ENCODE results near the gene AACS. TPM values are rescaled to one million over a fixed set of nuclear protein-coding genes. Genes with fewer than 3 reads are reported as not detected.
"Not testable (repeated sequence)": the region's sequence is repeated elsewhere in the genome, so short reads cannot be mapped to it uniquely, and the experiment has no call there.

AACS gene
- total RNA-seq, 2 donors from 2014 or later = 15.0 to 22.4 TPM

DNA sequence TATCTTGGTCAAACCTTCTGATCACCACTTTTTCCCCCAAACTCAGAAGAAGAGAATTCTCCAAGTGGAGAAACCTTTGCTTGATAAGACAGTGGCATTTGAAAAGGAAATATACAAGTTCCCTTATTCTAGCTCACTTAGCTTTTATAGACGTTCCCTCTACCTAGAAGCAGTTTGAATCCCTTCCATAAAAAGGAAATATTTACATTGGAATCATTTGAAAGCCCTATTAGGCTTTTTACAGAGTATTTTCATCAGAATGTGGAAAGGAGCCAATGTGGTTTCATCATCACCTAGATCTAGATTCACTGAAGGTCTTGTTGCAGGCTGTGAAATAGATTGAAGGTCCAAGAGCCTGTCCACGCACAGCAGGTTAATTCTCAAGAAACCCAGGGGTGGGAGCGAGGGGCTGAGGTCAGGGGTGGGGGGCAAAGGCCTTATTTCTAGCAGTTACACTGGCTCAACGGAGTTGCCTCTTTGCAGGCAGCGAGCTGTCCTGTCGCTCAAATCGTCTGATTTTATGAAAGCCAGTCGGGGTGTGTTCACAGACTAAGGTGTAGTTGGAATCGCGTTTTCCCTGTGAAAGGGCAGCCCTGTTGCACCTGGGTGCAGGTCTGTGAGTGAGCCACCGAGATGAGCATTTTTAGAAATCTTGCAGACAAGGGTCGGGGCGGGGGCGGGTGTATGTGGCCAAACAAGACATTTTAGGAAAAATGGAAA is 45.6 kb downstream of the AACS start:
- intact Hi-C loops (cut with DNase I) = no loop called here
- no peaks in the 10 kb centered on the region for H3K9me3 ChIP-seq
- H3K27ac ChIP-seq = no peak overlapping the region
- no peaks in the 10 kb centered on the region for H3K4me1 ChIP-seq
- H3K36me3 ChIP-seq (replicated peaks in 1 of 2; ENCODE audit: insufficient read depth in 1 of 2, low read depth in 2 of 2) = peaks cover 0 to 7% of the 10 kb centered on the region in 2 donors
- no peaks in the 10 kb centered on the region for H3K27me3 ChIP-seq
- TF ChIP-seq, protein P1, sequence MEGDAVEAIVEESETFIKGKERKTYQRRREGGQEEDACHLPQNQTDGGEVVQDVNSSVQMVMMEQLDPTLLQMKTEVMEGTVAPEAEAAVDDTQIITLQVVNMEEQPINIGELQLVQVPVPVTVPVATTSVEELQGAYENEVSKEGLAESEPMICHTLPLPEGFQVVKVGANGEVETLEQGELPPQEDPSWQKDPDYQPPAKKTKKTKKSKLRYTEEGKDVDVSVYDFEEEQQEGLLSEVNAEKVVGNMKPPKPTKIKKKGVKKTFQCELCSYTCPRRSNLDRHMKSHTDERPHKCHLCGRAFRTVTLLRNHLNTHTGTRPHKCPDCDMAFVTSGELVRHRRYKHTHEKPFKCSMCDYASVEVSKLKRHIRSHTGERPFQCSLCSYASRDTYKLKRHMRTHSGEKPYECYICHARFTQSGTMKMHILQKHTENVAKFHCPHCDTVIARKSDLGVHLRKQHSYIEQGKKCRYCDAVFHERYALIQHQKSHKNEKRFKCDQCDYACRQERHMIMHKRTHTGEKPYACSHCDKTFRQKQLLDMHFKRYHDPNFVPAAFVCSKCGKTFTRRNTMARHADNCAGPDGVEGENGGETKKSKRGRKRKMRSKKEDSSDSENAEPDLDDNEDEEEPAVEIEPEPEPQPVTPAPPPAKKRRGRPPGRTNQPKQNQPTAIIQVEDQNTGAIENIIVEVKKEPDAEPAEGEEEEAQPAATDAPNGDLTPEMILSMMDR (IDR thresholded peaks at IDR 0.05) = no peak
- TF ChIP-seq POLR2A (IDR thresholded peaks at IDR 0.05) = no peak
- no peak for DNase-seq
- H3K4me3 ChIP-seq = no peak overlapping the region
- 84 to 85% methylated on average over 14 of the region's 14 CpGs for WGBS, 2 donors
- no peak for ATAC-seq

DNA sequence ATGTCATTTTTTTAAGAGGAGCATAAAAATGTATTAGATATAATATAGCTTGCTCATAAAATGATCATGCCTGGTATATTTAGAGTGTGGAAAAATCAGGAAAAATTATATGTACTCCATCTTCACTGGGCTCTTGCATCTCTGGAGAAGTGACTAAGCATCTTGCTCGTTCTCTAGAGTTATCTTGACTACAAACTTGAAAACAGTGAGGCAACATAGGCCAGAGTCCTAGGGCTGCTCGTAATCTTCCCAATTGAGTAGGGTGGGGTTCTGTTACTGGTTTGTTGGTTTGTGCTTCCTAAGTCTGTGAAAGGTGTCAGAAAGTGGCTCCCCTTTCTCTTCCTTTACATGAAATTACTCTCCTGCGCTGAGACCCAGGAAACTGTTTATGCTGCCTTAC is 46.2 kb downstream of the AACS start:
- Histone ChIP-seq H3K9me3 (no peaks in the 10 kb centered on the region), H3K4me1 (no peaks in the 10 kb centered on the region), H3K27ac (no peak overlapping the region), H3K4me3 (no peak overlapping the region), H3K36me3 (replicated peaks in 1 of 2; ENCODE audit: insufficient read depth in 1 of 2, low read depth in 2 of 2) (peaks cover 0 to 7% of the 10 kb centered on the region in 2 donors), H3K27me3 (no peaks in the 10 kb centered on the region)
- TF ChIP-seq, protein P1 (IDR thresholded peaks at IDR 0.05) = no peak
- TF ChIP-seq POLR2A (IDR thresholded peaks at IDR 0.05) = no peak
- DNase-seq = no peak
- ATAC-seq = no peak
- WGBS, 2 donors = 93% methylated on average over 3 of the region's 3 CpGs
- intact Hi-C loops (cut with DNase I) = no loop called here

DNA sequence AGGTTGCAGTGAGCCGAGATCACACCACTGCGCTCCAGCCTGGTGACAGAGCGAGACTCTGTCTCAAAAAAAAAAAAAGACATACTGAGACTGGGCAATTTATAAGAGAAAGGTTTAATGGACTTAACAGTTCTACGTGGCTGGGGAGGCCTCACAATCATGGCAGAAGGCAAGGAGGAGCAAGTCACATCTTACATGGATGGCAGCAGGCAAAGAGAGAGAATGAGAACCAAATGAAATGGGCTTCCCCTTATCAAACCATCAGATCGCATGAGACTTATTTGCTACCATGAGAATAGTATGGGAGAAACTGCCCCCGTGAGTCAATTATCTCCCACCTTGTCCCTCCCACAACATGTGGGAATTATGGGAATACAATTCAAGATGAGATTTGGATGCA is 47.4 kb downstream of the AACS start:
- H3K36me3 ChIP-seq (replicated peaks in 1 of 2; ENCODE audit: insufficient read depth in 1 of 2, low read depth in 2 of 2); H3K27ac ChIP-seq; H3K9me3 ChIP-seq; H3K4me1 ChIP-seq; DNase-seq; ATAC-seq; H3K4me3 ChIP-seq; H3K27me3 ChIP-seq; intact Hi-C loops (cut with DNase I): not testable (repeated sequence)
- 95% methylated on average over 6 of the region's 6 CpGs for WGBS, 2 donors

DNA sequence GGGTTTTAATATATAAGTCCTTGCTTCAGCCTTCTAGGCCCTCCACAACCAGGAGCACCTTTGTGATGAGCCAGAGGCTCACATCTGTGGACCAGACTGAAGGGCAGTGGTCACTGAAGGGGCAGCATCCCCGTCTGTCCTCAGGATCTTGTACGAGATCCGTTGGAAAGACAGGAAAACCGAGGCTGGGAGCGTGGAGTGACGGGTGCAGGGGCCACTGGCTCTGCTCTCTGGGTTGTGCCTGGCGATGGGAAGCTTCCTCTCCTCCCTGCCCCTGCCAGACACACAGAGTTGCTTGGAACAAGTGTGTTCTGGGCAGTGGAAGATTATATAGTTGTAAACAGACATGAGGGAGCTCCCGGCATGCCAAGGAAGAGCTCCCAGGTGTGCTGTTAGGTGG is 48.0 kb downstream of the AACS start:
- H3K27ac ChIP-seq = no peak overlapping the region
- TF ChIP-seq, protein P1 (IDR thresholded peaks at IDR 0.05) = no peak
- no peak for TF ChIP-seq POLR2A (IDR thresholded peaks at IDR 0.05)
- whole genome bisulfite sequencing, 2 donors = 88 to 94% methylated on average over 8 of the region's 8 CpGs
- H3K9me3 ChIP-seq = no peaks in the 10 kb centered on the region
- H3K4me1 ChIP-seq = no peaks in the 10 kb centered on the region
- H3K36me3 ChIP-seq (replicated peaks in 1 of 2; ENCODE audit: insufficient read depth in 1 of 2, low read depth in 2 of 2) = peaks cover 0 to 5% of the 10 kb centered on the region in 2 donors
- H3K27me3 ChIP-seq = no peaks in the 10 kb centered on the region
- intact Hi-C loops (cut with DNase I) = no loop called here
- DNase-seq (no peak), ATAC-seq (no peak)
- no peak overlapping the region for H3K4me3 ChIP-seq

DNA sequence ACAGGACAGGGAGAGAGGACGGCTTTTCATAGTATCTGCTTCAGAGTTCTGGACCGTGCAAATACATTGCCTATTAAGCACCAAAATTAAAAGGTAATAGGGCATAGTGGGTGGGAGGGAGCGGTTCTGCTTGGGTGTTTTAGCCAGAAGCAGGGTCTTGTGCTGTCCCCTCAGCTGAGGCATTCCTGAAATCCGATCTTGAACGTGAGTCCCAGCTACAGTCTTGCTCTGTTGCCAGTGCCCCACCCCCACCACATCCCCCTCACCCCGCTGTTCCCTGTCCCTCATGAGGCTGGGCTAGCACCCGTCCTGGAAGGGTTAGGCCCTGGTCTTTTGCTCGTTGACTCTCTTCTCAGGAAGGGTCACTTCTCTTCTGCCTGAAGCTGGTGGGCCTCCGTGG is 48.6 kb downstream of the AACS start:
- TF ChIP-seq POLR2A (IDR thresholded peaks at IDR 0.05) = no peak
- TF ChIP-seq, protein P1 (IDR thresholded peaks at IDR 0.05) = no peak
- no peak for ATAC-seq
- Histone ChIP-seq H3K36me3 (replicated peaks in 1 of 2; ENCODE audit: insufficient read depth in 1 of 2, low read depth in 2 of 2) (peaks cover 0 to 7% of the 10 kb centered on the region in 2 donors), H3K27ac (no peak overlapping the region), H3K27me3 (no peaks in the 10 kb centered on the region), H3K9me3 (no peaks in the 10 kb centered on the region), H3K4me1 (no peaks in the 10 kb centered on the region), H3K4me3 (no peak overlapping the region)
- WGBS, 2 donors = 89% methylated on average over 8 to 9 of the region's 9 CpGs
- intact Hi-C loops (cut with DNase I) = no loop called here
- DNase-seq = no peak

Data from body of pancreas (tissue), 4 donors.